ENCODE data around the gene MGAT4A. TPM values are rescaled to one million over a fixed set of nuclear protein-coding genes. Genes with fewer than 3 reads are reported as not detected.

Gene MGAT4A
- total RNA-seq, 1 donor from 2014 or later = 0.38 TPM

DNA sequence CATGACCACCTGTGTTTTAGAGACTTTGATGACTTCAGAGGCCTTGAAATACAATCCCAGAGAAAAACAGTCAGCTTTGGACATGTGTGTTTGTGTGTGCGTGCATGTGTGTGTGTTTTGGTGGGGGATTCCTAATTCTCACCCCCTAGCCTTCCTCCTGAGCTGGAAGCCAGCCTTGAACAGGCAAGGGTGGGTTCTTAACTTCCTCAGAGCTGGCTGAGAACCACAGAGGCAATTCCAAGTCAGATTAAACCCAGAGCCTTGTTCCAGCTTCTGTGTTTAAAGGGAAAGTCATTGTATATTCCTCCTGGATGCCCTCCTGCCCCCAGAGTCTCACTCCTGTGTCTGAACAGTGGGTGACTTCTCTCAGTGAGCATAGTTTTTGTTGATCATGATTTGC lies 45.2 kb upstream of the MGAT4A start:
- H3K9me3 Mint-ChIP-seq (ENCODE audit: unreplicated experiment) = peaks cover under 1% of the 10 kb centered on the region
- no peak for DNase-seq (ENCODE audit: extremely low spot score, unreplicated experiment)
- TF ChIP-seq, protein P1, sequence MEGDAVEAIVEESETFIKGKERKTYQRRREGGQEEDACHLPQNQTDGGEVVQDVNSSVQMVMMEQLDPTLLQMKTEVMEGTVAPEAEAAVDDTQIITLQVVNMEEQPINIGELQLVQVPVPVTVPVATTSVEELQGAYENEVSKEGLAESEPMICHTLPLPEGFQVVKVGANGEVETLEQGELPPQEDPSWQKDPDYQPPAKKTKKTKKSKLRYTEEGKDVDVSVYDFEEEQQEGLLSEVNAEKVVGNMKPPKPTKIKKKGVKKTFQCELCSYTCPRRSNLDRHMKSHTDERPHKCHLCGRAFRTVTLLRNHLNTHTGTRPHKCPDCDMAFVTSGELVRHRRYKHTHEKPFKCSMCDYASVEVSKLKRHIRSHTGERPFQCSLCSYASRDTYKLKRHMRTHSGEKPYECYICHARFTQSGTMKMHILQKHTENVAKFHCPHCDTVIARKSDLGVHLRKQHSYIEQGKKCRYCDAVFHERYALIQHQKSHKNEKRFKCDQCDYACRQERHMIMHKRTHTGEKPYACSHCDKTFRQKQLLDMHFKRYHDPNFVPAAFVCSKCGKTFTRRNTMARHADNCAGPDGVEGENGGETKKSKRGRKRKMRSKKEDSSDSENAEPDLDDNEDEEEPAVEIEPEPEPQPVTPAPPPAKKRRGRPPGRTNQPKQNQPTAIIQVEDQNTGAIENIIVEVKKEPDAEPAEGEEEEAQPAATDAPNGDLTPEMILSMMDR (IDR thresholded peaks at IDR 0.05) = no peak
- no peaks in the 10 kb centered on the region for H3K36me3 Mint-ChIP-seq (ENCODE audit: unreplicated experiment)
- no peak overlapping the region for H3K4me3 Mint-ChIP-seq (ENCODE audit: unreplicated experiment)
- H3K27me3 Mint-ChIP-seq (ENCODE audit: unreplicated experiment) = peaks cover 11% of the 10 kb centered on the region
- H3K4me1 Mint-ChIP-seq (ENCODE audit: unreplicated experiment) = no peaks in the 10 kb centered on the region
- no peak overlapping the region for H3K27ac Mint-ChIP-seq (ENCODE audit: unreplicated experiment)

DNA sequence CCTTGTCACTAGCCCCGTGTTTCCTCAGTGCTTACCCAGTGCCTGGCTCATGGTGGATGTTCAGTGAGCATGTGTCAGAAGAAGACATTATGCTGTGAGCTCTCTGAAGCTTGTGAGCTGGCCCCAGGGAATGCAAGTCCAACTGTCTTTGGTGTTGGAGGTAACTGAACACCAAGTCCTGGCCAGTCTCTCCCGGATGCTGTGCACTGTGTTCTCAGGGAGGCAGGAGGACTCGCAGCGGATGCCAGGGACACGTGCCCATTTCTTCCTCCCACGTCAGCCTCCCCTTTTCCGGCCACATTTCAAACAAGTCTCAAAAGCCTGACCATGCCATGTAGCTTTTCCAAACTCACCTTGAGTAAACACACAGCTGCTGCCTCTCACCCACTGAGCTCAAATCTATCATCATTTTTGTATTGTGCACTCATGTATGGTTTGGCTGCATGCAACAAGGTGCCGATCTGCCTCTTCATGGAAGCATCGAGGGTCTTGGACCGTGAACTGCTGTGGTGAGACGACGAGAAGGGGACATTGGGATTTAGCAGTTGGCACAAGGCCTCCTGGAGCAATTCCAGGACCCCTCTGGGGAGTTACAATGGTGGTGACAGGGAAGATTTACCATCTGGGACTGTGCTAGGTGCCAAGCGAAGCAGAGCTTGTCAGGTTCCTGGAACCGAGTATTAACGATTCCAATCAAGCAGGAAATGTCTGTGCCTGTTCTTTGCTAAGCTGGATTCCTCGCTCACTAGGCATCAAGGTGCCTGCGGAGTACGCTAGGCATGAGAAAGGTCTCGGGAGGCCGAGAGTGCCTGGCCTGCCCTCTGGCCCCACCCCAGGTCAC lies 44.4 kb upstream of the MGAT4A start:
- no peak for DNase-seq (ENCODE audit: extremely low spot score, unreplicated experiment)
- Mint-ChIP-seq H3K27ac (ENCODE audit: unreplicated experiment) (no peak overlapping the region), H3K36me3 (ENCODE audit: unreplicated experiment) (no peaks in the 10 kb centered on the region), H3K4me3 (ENCODE audit: unreplicated experiment) (no peak overlapping the region), H3K27me3 (ENCODE audit: unreplicated experiment) (peaks cover 11% of the 10 kb centered on the region), H3K4me1 (ENCODE audit: unreplicated experiment) (no peaks in the 10 kb centered on the region), H3K9me3 (ENCODE audit: unreplicated experiment) (no peaks in the 10 kb centered on the region)
- TF ChIP-seq, protein P1 (IDR thresholded peaks at IDR 0.05) = no peak

DNA sequence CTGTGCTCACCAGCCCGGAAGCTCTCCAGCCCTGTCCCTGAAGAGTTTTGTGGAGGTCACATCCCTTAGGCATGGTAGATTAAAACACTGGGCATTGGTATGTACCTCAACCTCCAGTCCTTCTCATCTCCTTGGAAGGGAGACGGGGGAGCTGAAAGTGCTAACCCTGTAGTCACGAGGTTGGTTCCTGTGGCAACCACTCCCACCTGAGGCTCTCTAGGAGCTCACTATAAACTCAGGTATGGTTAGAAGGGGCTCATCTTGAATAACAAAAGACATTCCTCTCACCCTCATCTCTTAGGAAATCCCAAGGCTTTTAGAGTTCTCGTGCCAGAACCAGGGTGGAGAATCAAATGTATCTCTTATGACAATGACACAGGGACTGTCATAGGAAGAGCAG lies 43.0 kb upstream of the MGAT4A start:
- no peak overlapping the region for H3K27ac Mint-ChIP-seq (ENCODE audit: unreplicated experiment)
- peaks cover 11% of the 10 kb centered on the region for H3K27me3 Mint-ChIP-seq (ENCODE audit: unreplicated experiment)
- no peaks in the 10 kb centered on the region for H3K36me3 Mint-ChIP-seq (ENCODE audit: unreplicated experiment)
- no peaks in the 10 kb centered on the region for H3K9me3 Mint-ChIP-seq (ENCODE audit: unreplicated experiment)
- H3K4me3 Mint-ChIP-seq (ENCODE audit: unreplicated experiment) = no peak overlapping the region
- TF ChIP-seq, protein P1 (IDR thresholded peaks at IDR 0.05) = no peak
- DNase-seq (ENCODE audit: extremely low spot score, unreplicated experiment) = no peak
- peaks cover 1% of the 10 kb centered on the region for H3K4me1 Mint-ChIP-seq (ENCODE audit: unreplicated experiment)

DNA sequence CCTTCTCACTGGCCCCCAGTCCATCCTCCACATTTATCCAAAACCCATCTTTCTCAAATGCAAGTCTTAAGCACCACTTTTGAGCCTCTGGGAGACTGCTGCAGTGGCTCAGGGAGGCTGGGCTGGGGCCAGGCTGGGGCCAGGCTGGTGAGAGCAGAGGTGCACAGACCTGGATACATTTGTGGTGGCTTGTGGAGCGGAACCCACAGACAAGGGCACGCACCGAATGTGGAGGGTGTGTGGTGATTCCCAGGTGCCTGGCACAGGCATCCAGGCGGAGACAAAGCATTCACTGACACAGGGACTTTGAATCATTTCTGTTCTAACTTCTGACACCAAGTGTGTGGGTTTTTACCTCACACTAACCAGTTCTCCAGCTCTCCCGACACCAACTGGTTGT lies 42.2 kb upstream of the MGAT4A start:
- Mint-ChIP-seq H3K9me3 (ENCODE audit: unreplicated experiment) (no peaks in the 10 kb centered on the region), H3K36me3 (ENCODE audit: unreplicated experiment) (no peaks in the 10 kb centered on the region), H3K27me3 (ENCODE audit: unreplicated experiment) (peaks cover 11% of the 10 kb centered on the region), H3K27ac (ENCODE audit: unreplicated experiment) (no peak overlapping the region), H3K4me3 (ENCODE audit: unreplicated experiment) (no peak overlapping the region), H3K4me1 (ENCODE audit: unreplicated experiment) (peaks cover 9% of the 10 kb centered on the region)
- TF ChIP-seq, protein P1 (IDR thresholded peaks at IDR 0.05) = no peak
- DNase-seq (ENCODE audit: extremely low spot score, unreplicated experiment) = no peak

DNA sequence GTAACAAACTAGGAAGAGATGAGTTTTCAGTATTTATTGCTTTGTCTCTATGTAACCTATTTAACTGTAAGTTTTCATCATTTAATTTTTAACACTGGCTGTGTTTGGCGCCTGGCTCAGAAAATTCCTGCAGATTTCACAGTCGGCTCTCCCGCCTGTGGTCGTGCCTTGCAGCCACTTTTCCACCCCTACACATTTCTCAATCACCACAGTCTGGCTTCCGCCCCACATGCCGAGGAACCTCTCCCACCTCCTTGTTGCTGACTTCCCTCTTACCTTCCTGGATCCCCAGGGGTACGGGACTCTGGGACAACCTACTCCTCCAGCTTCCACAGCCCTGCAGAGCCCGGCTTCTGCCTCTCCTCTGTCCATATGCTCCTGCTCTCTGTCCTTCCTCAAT lies 41.6 kb upstream of the MGAT4A start:
- Mint-ChIP-seq H3K36me3 (ENCODE audit: unreplicated experiment) (no peaks in the 10 kb centered on the region), H3K4me1 (ENCODE audit: unreplicated experiment) (peaks cover 9% of the 10 kb centered on the region), H3K4me3 (ENCODE audit: unreplicated experiment) (no peak overlapping the region), H3K9me3 (ENCODE audit: unreplicated experiment) (no peaks in the 10 kb centered on the region), H3K27me3 (ENCODE audit: unreplicated experiment) (peaks cover 11% of the 10 kb centered on the region), H3K27ac (ENCODE audit: unreplicated experiment) (no peak overlapping the region)
- DNase-seq (ENCODE audit: extremely low spot score, unreplicated experiment) = no peak
- TF ChIP-seq, protein P1 (IDR thresholded peaks at IDR 0.05) = no peak

Measured in osteocyte (in vitro differentiated cells).